ENCODE results near the gene FYB1. TPM values are rescaled to one million over a fixed set of nuclear protein-coding genes. Genes with fewer than 3 reads are reported as not detected.

Gene FYB1
- polyA plus RNA-seq, 3 donors = 75.3 to 141 (median 118) TPM

DNA sequence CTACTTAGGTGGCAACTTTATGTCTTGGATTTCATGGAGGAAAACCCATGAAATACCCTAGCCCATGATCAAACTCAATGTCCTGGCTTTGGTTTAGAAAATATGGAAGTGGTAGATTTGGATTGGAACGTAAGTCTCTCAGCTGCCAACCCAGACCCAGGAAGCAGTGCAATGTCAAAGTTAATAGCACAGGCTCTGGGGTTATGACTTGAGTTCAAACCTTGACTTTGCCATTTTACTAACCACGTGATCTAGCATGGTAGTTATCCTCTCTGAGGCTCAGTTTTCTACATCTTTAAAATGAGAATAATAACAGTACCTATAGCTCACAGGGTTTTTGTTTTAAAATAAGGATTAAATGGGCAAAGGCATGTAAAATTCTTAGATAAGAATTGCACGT lies 13.8 kb downstream of the FYB1 start:
- H3K4me1 Mint-ChIP-seq = peaks cover 96% of the 10 kb centered on the region
- peaks cover 0 to 2% (median 0%) of the 10 kb centered on the region in 7 donors for H3K9me3 Mint-ChIP-seq
- TF ChIP-seq, protein P1, sequence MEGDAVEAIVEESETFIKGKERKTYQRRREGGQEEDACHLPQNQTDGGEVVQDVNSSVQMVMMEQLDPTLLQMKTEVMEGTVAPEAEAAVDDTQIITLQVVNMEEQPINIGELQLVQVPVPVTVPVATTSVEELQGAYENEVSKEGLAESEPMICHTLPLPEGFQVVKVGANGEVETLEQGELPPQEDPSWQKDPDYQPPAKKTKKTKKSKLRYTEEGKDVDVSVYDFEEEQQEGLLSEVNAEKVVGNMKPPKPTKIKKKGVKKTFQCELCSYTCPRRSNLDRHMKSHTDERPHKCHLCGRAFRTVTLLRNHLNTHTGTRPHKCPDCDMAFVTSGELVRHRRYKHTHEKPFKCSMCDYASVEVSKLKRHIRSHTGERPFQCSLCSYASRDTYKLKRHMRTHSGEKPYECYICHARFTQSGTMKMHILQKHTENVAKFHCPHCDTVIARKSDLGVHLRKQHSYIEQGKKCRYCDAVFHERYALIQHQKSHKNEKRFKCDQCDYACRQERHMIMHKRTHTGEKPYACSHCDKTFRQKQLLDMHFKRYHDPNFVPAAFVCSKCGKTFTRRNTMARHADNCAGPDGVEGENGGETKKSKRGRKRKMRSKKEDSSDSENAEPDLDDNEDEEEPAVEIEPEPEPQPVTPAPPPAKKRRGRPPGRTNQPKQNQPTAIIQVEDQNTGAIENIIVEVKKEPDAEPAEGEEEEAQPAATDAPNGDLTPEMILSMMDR (IDR thresholded peaks at IDR 0.05) = no peak
- Histone ChIP-seq H2AFZ (ENCODE audit: insufficient read depth, low read depth, low read length, poor library complexity, severe bottlenecking) (no peak overlapping the region), H3K27ac (ENCODE audit: low read depth in 1 of 2, low read length in 2 of 2) (peak overlapping the region in 1 of 2 donors; percentile 77), H3K4me1 (ENCODE audit: control insufficient read depth in 1 of 2, insufficient read depth in 2 of 2, low read length in 2 of 2) (peaks cover 75 to 96% of the 10 kb centered on the region in 2 donors), H3K36me3 (replicated peaks in 1 of 2; ENCODE audit: control insufficient read depth in 1 of 2, insufficient read depth in 2 of 2, low read length in 2 of 2) (peaks cover 37 to 57% of the 10 kb centered on the region in 2 donors), H3K9ac (ENCODE audit: insufficient read depth, low read length, poor library complexity, severe bottlenecking) (no peak overlapping the region), H4K20me1 (ENCODE audit: insufficient read depth, low read length) (peaks cover 99% of the 10 kb centered on the region), H3K27me3 (ENCODE audit: control insufficient read depth in 2 of 2, insufficient read depth in 2 of 2, low read length in 2 of 2) (no peaks in the 10 kb centered on the region), H3K9me3 (replicated peaks in 1 of 2; ENCODE audit: control insufficient read depth in 1 of 2, insufficient read depth in 1 of 2, low read length in 2 of 2) (no peaks in the 10 kb centered on the region), H3K79me2 (ENCODE audit: insufficient read depth, low read length) (peaks cover 96% of the 10 kb centered on the region), H3K4me3 (replicated peaks in 1 of 3; ENCODE audit: low read depth in 2 of 3, low read length in 3 of 3) (no peak overlapping the region), H3K4me2 (replicated peaks; ENCODE audit: extremely low read depth, low read length, poor library complexity, severe bottlenecking) (no peak overlapping the region)
- peak overlapping the region in 2 of 7 donors; percentile 3 to 42 for H3K27ac Mint-ChIP-seq
- no CpG with 5 or more reads among the region's 3 CpGs for WGBS (ENCODE audit: insufficient coverage)
- peaks cover 45 to 55% of the 10 kb centered on the region in 2 donors for H3K36me3 Mint-ChIP-seq
- no peaks in the 10 kb centered on the region for H3K27me3 Mint-ChIP-seq (ENCODE audit: low read depth in 3 of 3)
- DNase-seq = no peak
- intact Hi-C loops (cut with micrococcal nuclease) = loop anchor here in 1 of 2 donors (10.0 kb wide), 1 partner anchor 51 kb away; no protein-coding TSS in a partner anchor
- no peak overlapping the region for H3K4me3 Mint-ChIP-seq

DNA sequence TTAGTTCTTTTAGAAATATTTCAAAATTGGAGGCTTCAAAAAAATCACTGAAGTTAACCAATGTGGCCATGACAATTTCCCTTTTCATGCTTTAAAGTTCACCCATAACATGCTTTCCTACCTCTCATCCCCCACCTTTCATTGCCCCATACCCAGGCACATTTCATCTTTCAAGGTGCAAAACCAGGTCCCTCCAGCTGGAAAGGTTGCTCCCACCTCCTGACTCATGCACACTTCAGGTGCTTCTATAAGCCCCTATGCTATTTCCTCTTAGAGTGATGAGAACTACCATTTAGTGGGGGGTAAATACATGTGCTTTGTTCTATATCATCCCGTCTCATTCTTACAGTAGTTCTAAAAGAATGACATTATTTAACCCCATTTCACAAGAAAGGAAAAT lies 15.4 kb downstream of the FYB1 start:
- Mint-ChIP-seq H3K4me3 (peak overlapping the region; percentile 65 to 85), H3K36me3 (peaks cover 44 to 50% of the 10 kb centered on the region in 2 donors), H3K9me3 (peaks cover 0 to 2% (median 0%) of the 10 kb centered on the region in 7 donors), H3K4me1 (peaks cover 94% of the 10 kb centered on the region), H3K27ac (peak overlapping the region; percentile 83 to 96 (median 92)), H3K27me3 (ENCODE audit: low read depth in 3 of 3) (no peaks in the 10 kb centered on the region)
- Histone ChIP-seq H3K4me3 (replicated peaks in 1 of 3; ENCODE audit: low read depth in 2 of 3, low read length in 3 of 3) (peak overlapping the region; percentile 24 to 73 (median 69)), H3K27ac (ENCODE audit: low read depth in 1 of 2, low read length in 2 of 2) (peak overlapping the region; percentile 31 to 77), H3K9me3 (replicated peaks in 1 of 2; ENCODE audit: control insufficient read depth in 1 of 2, insufficient read depth in 1 of 2, low read length in 2 of 2) (no peaks in the 10 kb centered on the region), H3K4me1 (ENCODE audit: control insufficient read depth in 1 of 2, insufficient read depth in 2 of 2, low read length in 2 of 2) (peaks cover 75 to 98% of the 10 kb centered on the region in 2 donors), H2AFZ (ENCODE audit: insufficient read depth, low read depth, low read length, poor library complexity, severe bottlenecking) (no peak overlapping the region), H4K20me1 (ENCODE audit: insufficient read depth, low read length) (peaks cover 99% of the 10 kb centered on the region), H3K36me3 (replicated peaks in 1 of 2; ENCODE audit: control insufficient read depth in 1 of 2, insufficient read depth in 2 of 2, low read length in 2 of 2) (peaks cover 32 to 56% of the 10 kb centered on the region in 2 donors), H3K79me2 (ENCODE audit: insufficient read depth, low read length) (peaks cover 95% of the 10 kb centered on the region), H3K9ac (ENCODE audit: insufficient read depth, low read length, poor library complexity, severe bottlenecking) (no peak overlapping the region), H3K4me2 (replicated peaks; ENCODE audit: extremely low read depth, low read length, poor library complexity, severe bottlenecking) (peak overlapping the region; percentile 79), H3K27me3 (ENCODE audit: control insufficient read depth in 2 of 2, insufficient read depth in 2 of 2, low read length in 2 of 2) (no peaks in the 10 kb centered on the region)
- no CpG with 5 or more reads among the region's 1 CpG for WGBS (ENCODE audit: insufficient coverage)
- intact Hi-C loops (cut with micrococcal nuclease) = loop anchor here in 1 of 2 donors (10.0 kb wide), 1 partner anchor 49 kb away; no protein-coding TSS in a partner anchor
- TF ChIP-seq, protein P1 (IDR thresholded peaks at IDR 0.05) = no peak
- DNase-seq = no peak

All from CD14-positive monocyte (primary cell).